HG02610 (cell line): ENCODE measurements around the gene ABHD1.
A peak's percentile ranks its signal among the peaks of the same experiment; 100 is the strongest.
"Not testable (repeated sequence)": the region's sequence is repeated elsewhere in the genome, so short reads cannot be mapped to it uniquely, and the experiment has no call there.

ENCODE experiments used
- ATAC-seq: cut with Tn5 transposase; IDR thresholded peaks from one replicate; pipeline ENCODE4 v1.9.1; 2021; ENCODE audit warnings: mild to moderate bottlenecking, moderate library complexity; ENCODE audit not compliant: unreplicated experiment

ABHD1 gene

GRCh38 chr2:27109083-27109482 lies 14.5 kb upstream of the ABHD1 start:
- no peak for ATAC-seq

- ATAC-seq: not testable (repeated sequence)
Observed at GRCh38 chr2:27110603-27111352, 12.8 kb upstream of the ABHD1 start.

- ATAC-seq: not testable (repeated sequence)
Observed at GRCh38 chr2:27111392-27112078, 12.1 kb upstream of the ABHD1 start.

- ATAC-seq: no peak
Observed at GRCh38 chr2:27115519-27115918, 8.1 kb upstream of the ABHD1 start.

GRCh38 chr2:27117995-27118524 lies 5.6 kb upstream of the ABHD1 start:
- ATAC-seq: no peak

- no peak for ATAC-seq
Observed at GRCh38 chr2:27118525-27119329, 4.9 kb upstream of the ABHD1 start, which contains the start of gene CGREF1. Gene CGREF1, minus strand, starts transcription at chr2:27119128. Its CDS starts 14,762 bp downstream, at chr2:27104366.

GRCh38 chr2:27119330-27119670 lies 4.3 kb upstream of the ABHD1 start:
- ATAC-seq: not testable (repeated sequence)

GRCh38 chr2:27121906-27122305 lies 1.7 kb upstream of the ABHD1 start:
- no peak for ATAC-seq

GRCh38 chr2:27122791-27123190 lies 824 bp upstream of the ABHD1 start:
- ATAC-seq: no peak

- ATAC-seq: no peak
Observed at GRCh38 chr2:27125104-27125503, 1.5 kb downstream of the ABHD1 start.

- ATAC-seq: no peak
Observed at GRCh38 chr2:27126252-27126710, 2.7 kb downstream of the ABHD1 start.

GRCh38 chr2:27127883-27128667 lies 4.5 kb downstream of the ABHD1 start:
- no peak for ATAC-seq

GRCh38 chr2:27128668-27129571 lies 5.3 kb downstream of the ABHD1 start:
- ATAC-seq: no peak

GRCh38 chr2:27130396-27130795 lies 6.8 kb downstream of the ABHD1 start:
- ATAC-seq: no peak

- ATAC-seq: no peak
Observed at GRCh38 chr2:27131429-27131828, 7.8 kb downstream of the ABHD1 start.

GRCh38 chr2:27133195-27133875 lies 9.7 kb downstream of the ABHD1 start:
- ATAC-seq: no peak

GRCh38 chr2:27133905-27134780 lies 10.5 kb downstream of the ABHD1 start, which contains the start of gene PREB:
Gene PREB, minus strand, starts transcription at chr2:27134636. Its CDS starts 215 bp downstream, at chr2:27134421.
- peak; percentile 88 for ATAC-seq
